Measurements from ENCODE around the gene COL17A1.

The COL17A1 gene

DNA sequence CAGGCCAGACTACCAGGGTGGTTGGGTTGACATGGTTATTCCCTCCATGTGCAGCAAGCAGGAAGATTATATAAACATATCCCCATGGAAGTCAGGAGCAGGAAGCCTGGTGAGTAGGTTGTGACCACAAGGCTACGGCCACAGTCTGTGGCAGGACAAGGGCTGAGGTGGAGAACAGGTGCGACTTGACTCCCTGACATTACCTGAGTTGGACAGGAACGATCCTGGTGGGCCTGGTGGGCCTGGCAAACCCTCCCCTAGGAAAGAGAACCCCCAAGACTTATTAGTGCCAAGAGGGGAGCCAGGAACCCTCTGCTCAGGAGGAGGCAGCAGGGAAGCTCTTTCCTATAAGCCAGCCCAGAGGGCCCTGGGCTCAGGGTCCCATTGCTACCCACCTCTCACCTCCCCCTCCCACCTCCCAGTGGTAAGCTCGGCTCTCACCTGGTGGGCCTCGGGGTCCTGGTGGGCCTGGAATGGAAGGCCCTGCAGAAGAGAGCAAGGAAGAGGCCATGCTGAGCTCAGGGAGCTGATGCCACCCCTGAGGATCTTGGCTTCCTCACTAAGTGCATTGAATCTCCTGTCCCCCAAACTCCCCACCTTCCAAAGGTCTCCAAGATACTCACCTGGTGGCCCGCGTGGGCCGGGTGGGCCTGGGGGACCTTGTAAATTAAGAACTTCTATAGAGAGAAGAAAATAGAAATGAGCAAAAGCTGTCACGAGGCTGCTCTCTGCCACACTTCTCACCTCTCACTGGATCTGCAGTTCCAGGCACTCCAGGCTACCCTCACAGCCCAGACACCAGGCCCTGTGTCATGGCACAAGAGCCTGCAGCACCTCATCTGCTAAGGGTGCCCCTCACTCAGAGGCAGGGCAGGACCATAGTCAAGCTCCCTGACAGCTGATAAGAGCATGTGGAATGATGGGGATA is 44.6 kb downstream of the COL17A1 start:
- Histone ChIP-seq H3K4me3 (ENCODE audit: low read depth, low read length) (no peak overlapping the region), H3K27ac (no peak overlapping the region), H3K27me3 (ENCODE audit: control insufficient read depth, insufficient read depth, low read length) (no peaks in the 10 kb centered on the region), H3K9me3 (ENCODE audit: control insufficient read depth, low read length) (no peaks in the 10 kb centered on the region), H3K36me3 (ENCODE audit: control insufficient read depth, insufficient read depth, low read length) (no peaks in the 10 kb centered on the region), H3K79me2 (no peaks in the 10 kb centered on the region), H2AFZ (no peak overlapping the region), H3K4me2 (ENCODE audit: low read length) (no peak overlapping the region), H3K4me1 (no peaks in the 10 kb centered on the region), H3K9ac (no peak overlapping the region)
- TF ChIP-seq, protein P1, sequence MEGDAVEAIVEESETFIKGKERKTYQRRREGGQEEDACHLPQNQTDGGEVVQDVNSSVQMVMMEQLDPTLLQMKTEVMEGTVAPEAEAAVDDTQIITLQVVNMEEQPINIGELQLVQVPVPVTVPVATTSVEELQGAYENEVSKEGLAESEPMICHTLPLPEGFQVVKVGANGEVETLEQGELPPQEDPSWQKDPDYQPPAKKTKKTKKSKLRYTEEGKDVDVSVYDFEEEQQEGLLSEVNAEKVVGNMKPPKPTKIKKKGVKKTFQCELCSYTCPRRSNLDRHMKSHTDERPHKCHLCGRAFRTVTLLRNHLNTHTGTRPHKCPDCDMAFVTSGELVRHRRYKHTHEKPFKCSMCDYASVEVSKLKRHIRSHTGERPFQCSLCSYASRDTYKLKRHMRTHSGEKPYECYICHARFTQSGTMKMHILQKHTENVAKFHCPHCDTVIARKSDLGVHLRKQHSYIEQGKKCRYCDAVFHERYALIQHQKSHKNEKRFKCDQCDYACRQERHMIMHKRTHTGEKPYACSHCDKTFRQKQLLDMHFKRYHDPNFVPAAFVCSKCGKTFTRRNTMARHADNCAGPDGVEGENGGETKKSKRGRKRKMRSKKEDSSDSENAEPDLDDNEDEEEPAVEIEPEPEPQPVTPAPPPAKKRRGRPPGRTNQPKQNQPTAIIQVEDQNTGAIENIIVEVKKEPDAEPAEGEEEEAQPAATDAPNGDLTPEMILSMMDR (IDR thresholded peaks at IDR 0.05): no peak

DNA sequence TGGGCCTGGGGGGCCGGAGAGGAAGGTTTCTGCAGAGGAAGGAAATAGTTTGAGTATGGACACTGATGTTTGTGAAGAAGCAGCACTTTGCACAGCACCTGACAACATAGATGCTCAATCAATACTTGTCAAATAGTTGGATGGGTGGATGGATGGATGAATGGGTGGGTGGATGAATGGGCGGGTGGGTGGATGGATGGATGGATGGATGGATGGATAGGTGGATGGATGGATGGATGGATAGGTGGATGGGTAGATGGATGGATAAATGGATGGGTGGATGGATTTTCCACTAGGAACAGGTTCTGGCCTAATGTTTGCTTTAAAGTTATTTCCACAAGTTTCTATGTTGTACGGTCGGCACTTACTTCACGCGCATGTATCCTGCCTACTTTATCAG is 45.3 kb downstream of the COL17A1 start:
- TF ChIP-seq, protein P1 (IDR thresholded peaks at IDR 0.05): no peak

GRCh38 chr10:104038958-104039752 is 46.5 kb downstream of the COL17A1 start:
- Histone ChIP-seq H3K9me3 (ENCODE audit: control insufficient read depth, low read length) (no peaks in the 10 kb centered on the region), H3K27ac (no peak overlapping the region), H3K4me3 (ENCODE audit: low read depth, low read length) (no peak overlapping the region), H3K9ac (no peak overlapping the region), H3K36me3 (ENCODE audit: control insufficient read depth, insufficient read depth, low read length) (no peaks in the 10 kb centered on the region), H3K4me2 (ENCODE audit: low read length) (no peak overlapping the region), H3K79me2 (no peaks in the 10 kb centered on the region), H3K27me3 (ENCODE audit: control insufficient read depth, insufficient read depth, low read length) (no peaks in the 10 kb centered on the region), H3K4me1 (no peaks in the 10 kb centered on the region), H2AFZ (no peak overlapping the region)
- TF ChIP-seq, protein P1 (IDR thresholded peaks at IDR 0.05): no peak

More for the DNA sequence above, 45.3 kb downstream of the COL17A1 start:
- H3K79me2 ChIP-seq: no peaks in the 10 kb centered on the region
- no peaks in the 10 kb centered on the region for H3K9me3 ChIP-seq (ENCODE audit: control insufficient read depth, low read length)
- H3K27me3 ChIP-seq (ENCODE audit: control insufficient read depth, insufficient read depth, low read length): no peaks in the 10 kb centered on the region
- no peak overlapping the region for H3K4me2 ChIP-seq (ENCODE audit: low read length)
- H3K4me1 ChIP-seq: no peaks in the 10 kb centered on the region
- H3K9ac ChIP-seq: no peak overlapping the region
- H2AFZ ChIP-seq: no peak overlapping the region
- no peak overlapping the region for H3K4me3 ChIP-seq (ENCODE audit: low read depth, low read length)
- H3K27ac ChIP-seq: no peak overlapping the region
- no peaks in the 10 kb centered on the region for H3K36me3 ChIP-seq (ENCODE audit: control insufficient read depth, insufficient read depth, low read length)

DNA sequence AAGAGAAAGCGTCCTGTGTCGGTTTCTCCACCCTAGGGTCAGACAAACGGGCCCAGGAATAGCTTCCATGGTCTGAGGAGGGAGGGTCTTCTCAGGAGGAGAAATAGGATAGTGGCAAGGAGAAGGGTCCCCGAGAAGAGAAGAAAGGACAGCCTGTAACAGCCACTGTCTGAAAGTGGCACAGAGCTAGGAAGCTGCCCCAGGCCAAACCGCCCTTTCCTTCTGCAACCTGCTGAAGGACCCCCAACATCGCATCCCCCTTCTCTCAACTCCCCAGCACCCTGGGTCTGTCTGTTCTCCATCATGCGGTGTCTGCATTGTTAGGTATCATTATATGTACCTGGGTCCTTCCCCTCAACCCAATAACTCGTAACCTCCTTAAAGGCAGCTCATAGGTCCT is 47.1 kb downstream of the COL17A1 start:
- no peaks in the 10 kb centered on the region for H3K9me3 ChIP-seq (ENCODE audit: control insufficient read depth, low read length)
- no peaks in the 10 kb centered on the region for H3K79me2 ChIP-seq
- H3K4me1 ChIP-seq: no peaks in the 10 kb centered on the region
- H3K36me3 ChIP-seq (ENCODE audit: control insufficient read depth, insufficient read depth, low read length): no peaks in the 10 kb centered on the region
- no peak overlapping the region for H3K4me3 ChIP-seq (ENCODE audit: low read depth, low read length)
- H3K4me2 ChIP-seq (ENCODE audit: low read length): no peak overlapping the region
- TF ChIP-seq, protein P1 (IDR thresholded peaks at IDR 0.05): no peak
- no peak overlapping the region for H3K9ac ChIP-seq
- no peak overlapping the region for H3K27ac ChIP-seq
- no peaks in the 10 kb centered on the region for H3K27me3 ChIP-seq (ENCODE audit: control insufficient read depth, insufficient read depth, low read length)
- H2AFZ ChIP-seq: no peak overlapping the region

All from parathyroid adenoma (tissue), 2 donors.